ENCODE measurements around the gene DENND1C.
"Not testable (repeated sequence)": the region's sequence is repeated elsewhere in the genome, so short reads cannot be mapped to it uniquely, and the experiment has no call there.

DENND1C gene

GRCh38 chr19:6429419-6430221, 52.0 kb downstream of the DENND1C start:
- Histone ChIP-seq H3K27me3 (ENCODE audit: control insufficient read depth in 1 of 2, insufficient read depth in 2 of 2, low read length in 2 of 2) (peaks cover 0 to 2% of the 10 kb centered on the region in 2 donors), H3K9ac (ENCODE audit: low read length in 2 of 2) (no peak overlapping the region), H3K27ac (ENCODE audit: low read length) (no peak overlapping the region), H3K4me1 (ENCODE audit: control insufficient read depth, insufficient read depth, low read length) (peaks cover 5% of the 10 kb centered on the region), H3K9me3 (ENCODE audit: control insufficient read depth in 2 of 2, low read length in 2 of 2) (peaks cover 0 to 4% of the 10 kb centered on the region in 2 donors), H3K4me3 (ENCODE audit: low read length in 2 of 2) (no peak overlapping the region), H3K36me3 (ENCODE audit: control insufficient read depth in 2 of 2, insufficient read depth in 2 of 2, low read length in 2 of 2) (no peaks in the 10 kb centered on the region)

GRCh38 chr19:6428692-6429418, 52.7 kb downstream of the DENND1C start:
- H3K36me3 ChIP-seq (ENCODE audit: control insufficient read depth in 2 of 2, insufficient read depth in 2 of 2, low read length in 2 of 2); H3K27ac ChIP-seq (ENCODE audit: low read length); H3K9ac ChIP-seq (ENCODE audit: low read length in 2 of 2); H3K4me3 ChIP-seq (ENCODE audit: low read length in 2 of 2); H3K27me3 ChIP-seq (ENCODE audit: control insufficient read depth in 1 of 2, insufficient read depth in 2 of 2, low read length in 2 of 2); H3K9me3 ChIP-seq (ENCODE audit: control insufficient read depth in 2 of 2, low read length in 2 of 2); H3K4me1 ChIP-seq (ENCODE audit: control insufficient read depth, insufficient read depth, low read length): not testable (repeated sequence)

GRCh38 chr19:6427131-6427530, 54.5 kb downstream of the DENND1C start:
- Histone ChIP-seq H3K4me1 (ENCODE audit: control insufficient read depth, insufficient read depth, low read length) (peaks cover 24% of the 10 kb centered on the region), H3K4me3 (ENCODE audit: low read length in 2 of 2) (no peak overlapping the region), H3K9me3 (ENCODE audit: control insufficient read depth in 2 of 2, low read length in 2 of 2) (peaks cover 0 to 4% of the 10 kb centered on the region in 2 donors), H3K27me3 (ENCODE audit: control insufficient read depth in 1 of 2, insufficient read depth in 2 of 2, low read length in 2 of 2) (peaks cover 0 to 2% of the 10 kb centered on the region in 2 donors), H3K27ac (ENCODE audit: low read length) (no peak overlapping the region), H3K9ac (ENCODE audit: low read length in 2 of 2) (no peak overlapping the region), H3K36me3 (ENCODE audit: control insufficient read depth in 2 of 2, insufficient read depth in 2 of 2, low read length in 2 of 2) (no peaks in the 10 kb centered on the region)

- H3K27me3 ChIP-seq (ENCODE audit: control insufficient read depth in 1 of 2, insufficient read depth in 2 of 2, low read length in 2 of 2): peaks cover 0 to 2% of the 10 kb centered on the region in 2 donors
- peaks cover 0 to 4% of the 10 kb centered on the region in 2 donors for H3K9me3 ChIP-seq (ENCODE audit: control insufficient read depth in 2 of 2, low read length in 2 of 2)
- H3K4me3 ChIP-seq (ENCODE audit: low read length in 2 of 2): peak overlapping the region; percentile 26 to 54
- peaks cover 30% of the 10 kb centered on the region for H3K4me1 ChIP-seq (ENCODE audit: control insufficient read depth, insufficient read depth, low read length)
- H3K27ac ChIP-seq (ENCODE audit: low read length): peak overlapping the region; percentile 88
- peaks cover 0 to 4% of the 10 kb centered on the region in 2 donors for H3K36me3 ChIP-seq (ENCODE audit: control insufficient read depth in 2 of 2, insufficient read depth in 2 of 2, low read length in 2 of 2)
- peak overlapping the region; percentile 16 to 47 for H3K9ac ChIP-seq (ENCODE audit: low read length in 2 of 2)
These were observed 55.6 kb downstream of the DENND1C start for GRCh38 chr19:6425732-6426620.

- H3K4me1 ChIP-seq (ENCODE audit: control insufficient read depth, insufficient read depth, low read length): peaks cover 30% of the 10 kb centered on the region
- H3K4me3 ChIP-seq (ENCODE audit: low read length in 2 of 2): peak overlapping the region; percentile 26 to 54
- peak overlapping the region; percentile 88 for H3K27ac ChIP-seq (ENCODE audit: low read length)
- H3K9ac ChIP-seq (ENCODE audit: low read length in 2 of 2): peak overlapping the region; percentile 16 to 47
- H3K27me3 ChIP-seq (ENCODE audit: control insufficient read depth in 1 of 2, insufficient read depth in 2 of 2, low read length in 2 of 2): peaks cover 0 to 2% of the 10 kb centered on the region in 2 donors
- H3K9me3 ChIP-seq (ENCODE audit: control insufficient read depth in 2 of 2, low read length in 2 of 2): peaks cover 0 to 4% of the 10 kb centered on the region in 2 donors
- peaks cover 7% of the 10 kb centered on the region in 2 donors for H3K36me3 ChIP-seq (ENCODE audit: control insufficient read depth in 2 of 2, insufficient read depth in 2 of 2, low read length in 2 of 2)
These were observed 56.5 kb downstream of the DENND1C start for GRCh38 chr19:6424939-6425731.

GRCh38 chr19:6424195-6424938, 57.2 kb downstream of the DENND1C start, which contains the start of gene KHSRP:
Gene KHSRP, minus strand, starts transcription at chr19:6424811. Its CDS starts 110 bp downstream, at chr19:6424701.
- H3K4me3 ChIP-seq (ENCODE audit: low read length in 2 of 2): peak within 1 kb of the TSS; percentile 85 to 96
- H3K4me1 ChIP-seq (ENCODE audit: control insufficient read depth, insufficient read depth, low read length): peaks cover 32% of the 10 kb centered on the region
- peaks cover 12 to 14% of the 10 kb centered on the region in 2 donors for H3K36me3 ChIP-seq (ENCODE audit: control insufficient read depth in 2 of 2, insufficient read depth in 2 of 2, low read length in 2 of 2)
- peaks cover 0 to 4% of the 10 kb centered on the region in 2 donors for H3K9me3 ChIP-seq (ENCODE audit: control insufficient read depth in 2 of 2, low read length in 2 of 2)
- peak within 1 kb of the TSS; percentile 88 for H3K27ac ChIP-seq (ENCODE audit: low read length)
- H3K9ac ChIP-seq (ENCODE audit: low read length in 2 of 2): peak within 1 kb of the TSS; percentile 86 to 89
- peaks cover 0 to 2% of the 10 kb centered on the region in 2 donors for H3K27me3 ChIP-seq (ENCODE audit: control insufficient read depth in 1 of 2, insufficient read depth in 2 of 2, low read length in 2 of 2)

GRCh38 chr19:6423499-6424194, 57.9 kb downstream of the DENND1C start:
- H3K9ac ChIP-seq (ENCODE audit: low read length in 2 of 2): peak overlapping the region; percentile 86 to 89

GRCh38 chr19:6421075-6422014, 60.2 kb downstream of the DENND1C start:
- Histone ChIP-seq H3K27ac (ENCODE audit: low read length) (no peak overlapping the region), H3K4me1 (ENCODE audit: control insufficient read depth, insufficient read depth, low read length) (peaks cover 34% of the 10 kb centered on the region), H3K27me3 (ENCODE audit: control insufficient read depth in 1 of 2, insufficient read depth in 2 of 2, low read length in 2 of 2) (no peaks in the 10 kb centered on the region), H3K4me3 (ENCODE audit: low read length in 2 of 2) (peak overlapping the region in 1 of 2 donors; percentile 15), H3K9me3 (ENCODE audit: control insufficient read depth in 2 of 2, low read length in 2 of 2) (peaks cover 0 to 4% of the 10 kb centered on the region in 2 donors), H3K36me3 (ENCODE audit: control insufficient read depth in 2 of 2, insufficient read depth in 2 of 2, low read length in 2 of 2) (peaks cover 43 to 44% of the 10 kb centered on the region in 2 donors), H3K9ac (ENCODE audit: low read length in 2 of 2) (peak overlapping the region in 1 of 2 donors; percentile 27)

More at GRCh38 chr19:6423499-6424194, 57.9 kb downstream of the DENND1C start:
- Histone ChIP-seq H3K9me3 (ENCODE audit: control insufficient read depth in 2 of 2, low read length in 2 of 2) (peaks cover 0 to 4% of the 10 kb centered on the region in 2 donors), H3K27ac (ENCODE audit: low read length) (peak overlapping the region; percentile 46), H3K27me3 (ENCODE audit: control insufficient read depth in 1 of 2, insufficient read depth in 2 of 2, low read length in 2 of 2) (peaks cover 0 to 2% of the 10 kb centered on the region in 2 donors), H3K4me1 (ENCODE audit: control insufficient read depth, insufficient read depth, low read length) (peaks cover 34% of the 10 kb centered on the region), H3K4me3 (ENCODE audit: low read length in 2 of 2) (peak overlapping the region; percentile 85 to 96), H3K36me3 (ENCODE audit: control insufficient read depth in 2 of 2, insufficient read depth in 2 of 2, low read length in 2 of 2) (peaks cover 20 to 21% of the 10 kb centered on the region in 2 donors)

Data from stomach smooth muscle (tissue), 2 donors.